Measurements from ENCODE around the gene IPPK.

DNA sequence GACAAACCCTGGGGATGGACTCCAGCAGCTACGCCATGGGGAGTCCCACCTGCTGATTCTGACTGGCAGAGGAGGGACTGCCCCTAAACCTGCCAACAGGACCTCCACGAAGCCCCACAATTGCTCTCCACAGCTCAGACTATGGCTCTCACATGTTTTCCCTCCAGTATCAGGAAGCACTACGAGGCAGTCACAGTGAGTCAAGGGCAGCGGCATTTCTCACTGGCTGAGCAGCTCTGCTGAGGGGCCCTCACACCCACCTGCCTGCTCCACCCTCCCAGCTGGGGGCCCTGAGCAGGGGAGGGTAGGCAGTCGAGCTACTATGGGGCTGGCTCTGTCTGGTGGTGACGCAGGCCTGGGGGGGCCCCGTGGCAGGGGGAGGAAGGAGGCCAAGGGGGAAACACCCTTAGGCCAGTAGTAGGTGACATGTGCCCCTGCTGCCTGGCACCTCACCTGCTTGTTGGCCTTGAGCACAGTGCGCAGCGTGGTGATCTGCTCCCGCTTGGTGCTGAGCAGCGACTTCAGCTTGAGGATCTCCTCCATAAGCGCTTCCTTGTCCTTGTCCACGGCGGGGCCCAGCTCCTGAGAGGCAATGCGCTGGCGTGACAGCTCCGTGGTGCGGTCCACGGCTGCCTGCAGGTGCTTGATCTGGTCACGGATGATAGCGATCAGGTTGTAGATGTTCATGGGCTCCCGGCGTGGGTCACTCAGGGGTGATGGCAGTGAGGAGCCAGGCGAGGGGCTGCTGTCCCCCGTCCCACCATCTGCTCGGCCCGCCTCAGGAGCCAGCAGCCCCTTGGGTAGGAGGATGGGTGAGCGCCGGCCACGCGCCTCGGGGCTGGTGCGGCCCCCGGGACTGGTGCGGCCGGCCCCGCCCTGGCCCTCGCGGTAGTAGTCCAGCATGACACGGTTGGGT is 48.4 kb upstream of the IPPK start:
- TF ChIP-seq POLR2A (IDR thresholded peaks at IDR 0.05) (no peak), POLR2AphosphoS5 (IDR thresholded peaks at IDR 0.05) (no peak), EP300 (IDR thresholded peaks at IDR 0.05) (no peak)
- TF ChIP-seq, protein P1, sequence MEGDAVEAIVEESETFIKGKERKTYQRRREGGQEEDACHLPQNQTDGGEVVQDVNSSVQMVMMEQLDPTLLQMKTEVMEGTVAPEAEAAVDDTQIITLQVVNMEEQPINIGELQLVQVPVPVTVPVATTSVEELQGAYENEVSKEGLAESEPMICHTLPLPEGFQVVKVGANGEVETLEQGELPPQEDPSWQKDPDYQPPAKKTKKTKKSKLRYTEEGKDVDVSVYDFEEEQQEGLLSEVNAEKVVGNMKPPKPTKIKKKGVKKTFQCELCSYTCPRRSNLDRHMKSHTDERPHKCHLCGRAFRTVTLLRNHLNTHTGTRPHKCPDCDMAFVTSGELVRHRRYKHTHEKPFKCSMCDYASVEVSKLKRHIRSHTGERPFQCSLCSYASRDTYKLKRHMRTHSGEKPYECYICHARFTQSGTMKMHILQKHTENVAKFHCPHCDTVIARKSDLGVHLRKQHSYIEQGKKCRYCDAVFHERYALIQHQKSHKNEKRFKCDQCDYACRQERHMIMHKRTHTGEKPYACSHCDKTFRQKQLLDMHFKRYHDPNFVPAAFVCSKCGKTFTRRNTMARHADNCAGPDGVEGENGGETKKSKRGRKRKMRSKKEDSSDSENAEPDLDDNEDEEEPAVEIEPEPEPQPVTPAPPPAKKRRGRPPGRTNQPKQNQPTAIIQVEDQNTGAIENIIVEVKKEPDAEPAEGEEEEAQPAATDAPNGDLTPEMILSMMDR (IDR thresholded peaks at IDR 0.05): no peak

All from gastroesophageal sphincter (tissue), 3 donors.